SU-DHL-6 (cell line): ENCODE measurements around the gene SLC22A17.

Source experiments
- H2AFZ ChIP-seq: fragments of 200-600 bp; sonication (generic); 2 replicates; pipeline ENCODE4 v1.6.1; 2014; ENCODE audit warnings: low read depth, mild to moderate bottlenecking, moderate library complexity, mixed read lengths, antibody characterized with exemption, low read length; ENCODE audit not compliant: severe bottlenecking
- H3F3A ChIP-seq: fragments of 200-600 bp; shearing (Covaris generic); 2 replicates; pipeline ENCODE4 v1.6.0; 2016; ENCODE audit warnings: antibody characterized with exemption, mild to moderate bottlenecking; ENCODE audit not compliant: insufficient read depth
- H3K27ac ChIP-seq: fragments of 200-600 bp; sonication (generic); 2 replicates; pipeline ENCODE4 v1.5.1; 2016; ENCODE audit warnings: low read depth, mild to moderate bottlenecking, low read length, moderate library complexity, mixed read lengths
- H3K27me3 ChIP-seq: fragments of 200-600 bp; sonication (generic), shearing (Covaris generic); 2 replicates; pipeline ENCODE4 v1.6.0; 2014; ENCODE audit warnings: mild to moderate bottlenecking, low read length
- H3K36me3 ChIP-seq: fragments of 200-600 bp; sonication (generic); 2 replicates; pipeline ENCODE4 v1.6.1; 2014; ENCODE audit warnings: mild to moderate bottlenecking, low read length, mixed read lengths
- H3K4me2 ChIP-seq: fragments of 300-600, 200-600 bp; shearing (Covaris generic), sonication (generic); 2 replicates; pipeline ENCODE4 v1.6.0; 2014; ENCODE audit warnings: low read length, low read depth, mild to moderate bottlenecking; ENCODE audit not compliant: poor library complexity, severe bottlenecking
- H3K4me3 ChIP-seq: fragments of 200-600 bp; sonication (generic); 2 replicates; pipeline ENCODE4 v1.5.1; 2014; ENCODE audit warnings: antibody characterized with exemption, low read length, mild to moderate bottlenecking, mixed read lengths; ENCODE audit not compliant: insufficient read depth, poor library complexity, severe bottlenecking
- H3K79me2 ChIP-seq: fragments of 200-600 bp; sonication (generic); 2 replicates; pipeline ENCODE4 v1.6.1; 2014; ENCODE audit warnings: mild to moderate bottlenecking, low read length, moderate library complexity; ENCODE audit not compliant: insufficient read depth
- H3K9ac ChIP-seq: fragments of 200-600 bp; sonication (generic); 2 replicates; pipeline ENCODE4 v1.7.0; 2014; ENCODE audit warnings: mild to moderate bottlenecking, low read length
- H3K9me2 ChIP-seq: fragments of 200-600 bp; sonication (generic); replicated peaks from 2 replicates; pipeline ENCODE4 v1.6.1; 2014; ENCODE audit warnings: low read length; ENCODE audit not compliant: insufficient read depth
- H3K9me3 ChIP-seq: fragments of 200-600 bp; sonication (generic); 2 replicates; pipeline ENCODE4 v1.6.1; 2014; ENCODE audit warnings: low read length, mixed read lengths; ENCODE audit not compliant: insufficient read depth
- H4K20me1 ChIP-seq: fragments of 200-600 bp; sonication (generic); 2 replicates; pipeline ENCODE4 v1.6.1; 2014; ENCODE audit warnings: low read depth, mild to moderate bottlenecking, antibody characterized with exemption, low read length, moderate library complexity, mixed read lengths
- CTCF ChIP-seq: fragments of 200-600 bp; sonication (generic); IDR thresholded peaks from one replicate; pipeline ENCODE4 v1.5.1; 2017; ENCODE audit warnings: antibody characterized with exemption, mild to moderate bottlenecking, low read length, moderate library complexity; ENCODE audit not compliant: insufficient read depth, poor library complexity, severe bottlenecking
- EZH2phosphoT487 ChIP-seq: fragments of 200-600 bp; sonication (generic), shearing (Covaris generic); conservative IDR thresholded peaks from 2 replicates; pipeline ENCODE4 v1.6.1; 2018; ENCODE audit warnings: mild to moderate bottlenecking, antibody characterized with exemption, low read length, moderate library complexity, mixed read lengths

Gene SLC22A17

DNA sequence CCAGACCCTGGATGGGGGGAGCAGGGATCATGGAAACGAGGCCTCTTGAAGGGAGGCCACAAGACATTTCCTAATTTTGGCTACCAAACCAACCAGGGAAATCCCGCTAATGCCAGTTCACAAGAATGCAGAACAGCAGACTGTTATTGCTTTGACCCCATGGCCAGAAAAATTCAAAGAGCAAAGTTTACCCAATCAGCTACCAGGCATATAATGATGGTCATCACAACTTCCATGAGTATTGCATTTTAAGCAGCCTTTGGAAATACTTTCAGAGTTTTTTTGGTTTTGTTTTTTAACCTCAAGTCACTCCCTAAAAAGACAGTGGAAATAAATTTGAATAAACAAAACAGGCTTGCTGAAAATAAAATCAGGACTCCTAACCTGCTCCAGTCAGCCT, 19.8 kb upstream of the SLC22A17 start, which contains the start of gene IL25:
TSS of gene IL25 (plus strand) at position 301 of the 400 bp plus-strand sequence.
- Histone ChIP-seq H3K4me2 (no peak within 1 kb of the TSS), H3K9me3 (no peaks in the 10 kb centered on the region), H4K20me1 (no peaks in the 10 kb centered on the region), H2AFZ (no peak within 1 kb of the TSS), H3K27me3 (no peaks in the 10 kb centered on the region), H3K79me2 (no peaks in the 10 kb centered on the region), H3K36me3 (no peaks in the 10 kb centered on the region), H3K9ac (no peak within 1 kb of the TSS), H3K4me3 (no peak within 1 kb of the TSS), H3K27ac (no peak within 1 kb of the TSS), H3K9me2 (no peaks in the 10 kb centered on the region), H3F3A (no peaks in the 10 kb centered on the region)
- TF ChIP-seq EZH2phosphoT487 (no peak), CTCF (no peak)

DNA sequence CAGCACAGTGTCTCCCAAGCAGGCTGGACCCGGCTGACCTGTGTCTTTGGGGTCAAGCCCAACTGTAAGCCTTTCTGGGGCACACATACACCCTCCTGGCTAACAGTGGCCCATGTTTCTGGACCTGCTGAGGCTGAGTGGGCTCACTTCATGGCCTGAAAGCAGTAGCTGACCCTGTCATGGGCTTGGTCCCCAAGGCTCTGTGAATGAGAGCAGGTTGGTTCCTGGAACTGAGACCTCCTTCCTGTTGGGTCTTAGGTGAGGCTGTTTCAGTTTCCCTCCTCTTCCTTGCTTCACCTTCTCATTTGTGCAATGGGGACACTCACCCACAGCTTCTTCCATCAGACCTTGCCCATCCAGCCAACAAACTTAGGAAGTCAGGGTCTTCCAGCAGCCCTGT, 19.2 kb upstream of the SLC22A17 start:
- Histone ChIP-seq H3K27me3 (no peaks in the 10 kb centered on the region), H4K20me1 (no peaks in the 10 kb centered on the region), H3K4me3 (no peak overlapping the region), H3K9me3 (no peaks in the 10 kb centered on the region), H2AFZ (no peak overlapping the region), H3K9me2 (no peaks in the 10 kb centered on the region), H3F3A (no peaks in the 10 kb centered on the region), H3K4me2 (no peak overlapping the region), H3K79me2 (no peaks in the 10 kb centered on the region), H3K27ac (no peak overlapping the region), H3K9ac (no peak overlapping the region), H3K36me3 (no peaks in the 10 kb centered on the region)
- TF ChIP-seq CTCF (no peak), EZH2phosphoT487 (no peak)

- Histone ChIP-seq H3K4me2 (no peak overlapping the region), H3K9me2 (no peaks in the 10 kb centered on the region), H3K27me3 (no peaks in the 10 kb centered on the region), H3K4me3 (no peak overlapping the region), H3K36me3 (no peaks in the 10 kb centered on the region), H3K27ac (no peak overlapping the region), H3F3A (no peaks in the 10 kb centered on the region), H3K9ac (no peak overlapping the region), H3K9me3 (no peaks in the 10 kb centered on the region), H2AFZ (no peak overlapping the region), H4K20me1 (no peaks in the 10 kb centered on the region), H3K79me2 (no peaks in the 10 kb centered on the region)
- TF ChIP-seq EZH2phosphoT487: no peak
- TF ChIP-seq CTCF: no peak
These were observed 17.5 kb upstream of the SLC22A17 start for GRCh38 chr14:23370221-23370620.
